Lower lobe of right lung (tissue), 2 donors: Measurements from ENCODE around the gene AQP6. TPM values are rescaled to one million over a fixed set of nuclear protein-coding genes. Genes with fewer than 3 reads are reported as not detected.

Experiments used
- ATAC-seq, 2 donors: fragments of 200-7000 bp; cut with Tn5 transposase; one replicate each; pipeline ENCODE4 v1.9.1; 2020 to 2022; ENCODE audit warnings: mild to moderate bottlenecking in 2 of 2, moderate library complexity in 2 of 2
- DNase-seq: peaks from one replicate; pipeline ENCODE4 v3.0.0-alpha.2; 2020
- H3K27ac ChIP-seq: fragments of 200-600 bp; one replicate; pipeline ENCODE4 v1.8.0; 2022
- H3K27me3 ChIP-seq: fragments of 200-600 bp; one replicate; pipeline ENCODE4 v1.8.0; 2022; ENCODE audit warnings: low read depth
- H3K36me3 ChIP-seq: fragments of 200-600 bp; one replicate; pipeline ENCODE4 v1.8.0; 2022; ENCODE audit warnings: mild to moderate bottlenecking
- H3K4me1 ChIP-seq: fragments of 200-600 bp; one replicate; pipeline ENCODE4 v1.8.0; 2022
- H3K4me3 ChIP-seq: fragments of 200-600 bp; one replicate; pipeline ENCODE4 v1.8.0; 2022; ENCODE audit warnings: mild to moderate bottlenecking
- H3K9me3 ChIP-seq: fragments of 200-600 bp; one replicate; pipeline ENCODE4 v1.8.0; 2022
- intact Hi-C: fragments of 100-400 bp; cut with DNase I; formaldehyde crosslinking; loops from one replicate; pipeline ENCODE4 v1.11.0; 2022
- total RNA-seq: library from RNA; stranded (reverse); fragmentation: NEBNext Ultra II Directional; extraction: Animal tissue kit (Norgen Biotek cat#: 25700); gene quantifications from one replicate; pipeline ENCODE4 v1.2.1, GENCODE V29; 2021
- TF ChIP-seq, protein P1 (sequence below): fragments of 200-600 bp; IDR thresholded peaks from one replicate; pipeline ENCODE4 v1.8.0; 2022; ENCODE audit warnings: antibody characterized with exemption, mild to moderate bottlenecking
- donor health status: DM: no; HTN: yes; CAD: no; lungs with severe emphysema.

The AQP6 gene
- total RNA-seq, 1 donor from 2014 or later: 0.09 TPM

DNA sequence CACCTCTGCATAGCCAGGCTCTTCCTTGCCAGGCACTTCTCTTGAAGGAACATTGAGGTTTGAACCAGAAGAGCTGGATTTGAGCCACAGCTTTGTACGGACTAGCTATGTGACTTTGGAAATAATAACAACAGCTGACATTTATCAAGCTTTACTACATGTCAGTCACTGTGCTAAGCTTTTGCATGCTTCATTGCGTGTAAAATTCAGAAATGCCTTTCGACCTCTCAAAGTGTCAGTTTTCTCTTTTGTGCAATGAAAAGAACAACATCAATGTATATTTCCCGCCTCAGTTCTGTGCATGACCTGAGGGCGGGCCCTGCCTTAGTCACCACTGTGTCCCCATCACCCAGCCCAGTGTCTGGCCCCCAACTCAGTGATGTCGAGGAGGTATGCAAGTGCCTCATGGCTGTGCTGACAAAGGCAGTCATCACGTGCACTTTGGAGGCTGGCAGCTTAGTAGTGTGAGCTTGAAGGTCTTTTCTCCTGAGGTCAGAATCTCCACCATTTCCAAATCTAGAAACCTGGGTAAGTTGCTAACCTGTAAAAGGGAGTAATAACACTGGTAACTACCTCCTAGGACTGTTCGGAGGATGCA lies 40.1 kb upstream of the AQP6 start:
- intact Hi-C loops: no loop called here

GRCh38 chr12:49933796-49934195 lies 39.0 kb upstream of the AQP6 start:
- Histone ChIP-seq H3K36me3 (no peaks in the 10 kb centered on the region), H3K27me3 (no peaks in the 10 kb centered on the region), H3K9me3 (no peaks in the 10 kb centered on the region), H3K27ac (no peak overlapping the region), H3K4me3 (no peak overlapping the region), H3K4me1 (no peaks in the 10 kb centered on the region)
- intact Hi-C loops: no loop called here
- TF ChIP-seq, protein P1, sequence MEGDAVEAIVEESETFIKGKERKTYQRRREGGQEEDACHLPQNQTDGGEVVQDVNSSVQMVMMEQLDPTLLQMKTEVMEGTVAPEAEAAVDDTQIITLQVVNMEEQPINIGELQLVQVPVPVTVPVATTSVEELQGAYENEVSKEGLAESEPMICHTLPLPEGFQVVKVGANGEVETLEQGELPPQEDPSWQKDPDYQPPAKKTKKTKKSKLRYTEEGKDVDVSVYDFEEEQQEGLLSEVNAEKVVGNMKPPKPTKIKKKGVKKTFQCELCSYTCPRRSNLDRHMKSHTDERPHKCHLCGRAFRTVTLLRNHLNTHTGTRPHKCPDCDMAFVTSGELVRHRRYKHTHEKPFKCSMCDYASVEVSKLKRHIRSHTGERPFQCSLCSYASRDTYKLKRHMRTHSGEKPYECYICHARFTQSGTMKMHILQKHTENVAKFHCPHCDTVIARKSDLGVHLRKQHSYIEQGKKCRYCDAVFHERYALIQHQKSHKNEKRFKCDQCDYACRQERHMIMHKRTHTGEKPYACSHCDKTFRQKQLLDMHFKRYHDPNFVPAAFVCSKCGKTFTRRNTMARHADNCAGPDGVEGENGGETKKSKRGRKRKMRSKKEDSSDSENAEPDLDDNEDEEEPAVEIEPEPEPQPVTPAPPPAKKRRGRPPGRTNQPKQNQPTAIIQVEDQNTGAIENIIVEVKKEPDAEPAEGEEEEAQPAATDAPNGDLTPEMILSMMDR: no peak
- ATAC-seq (no peak), DNase-seq (no peak)

More for the DNA sequence above, 40.1 kb upstream of the AQP6 start:
- TF ChIP-seq, protein P1: no peak
- DNase-seq (no peak), ATAC-seq (no peak)
- H3K4me1 ChIP-seq: no peaks in the 10 kb centered on the region
- H3K36me3 ChIP-seq: no peaks in the 10 kb centered on the region
- no peaks in the 10 kb centered on the region for H3K27me3 ChIP-seq
- H3K9me3 ChIP-seq: no peaks in the 10 kb centered on the region
- H3K4me3 ChIP-seq: no peak overlapping the region
- no peak overlapping the region for H3K27ac ChIP-seq

DNA sequence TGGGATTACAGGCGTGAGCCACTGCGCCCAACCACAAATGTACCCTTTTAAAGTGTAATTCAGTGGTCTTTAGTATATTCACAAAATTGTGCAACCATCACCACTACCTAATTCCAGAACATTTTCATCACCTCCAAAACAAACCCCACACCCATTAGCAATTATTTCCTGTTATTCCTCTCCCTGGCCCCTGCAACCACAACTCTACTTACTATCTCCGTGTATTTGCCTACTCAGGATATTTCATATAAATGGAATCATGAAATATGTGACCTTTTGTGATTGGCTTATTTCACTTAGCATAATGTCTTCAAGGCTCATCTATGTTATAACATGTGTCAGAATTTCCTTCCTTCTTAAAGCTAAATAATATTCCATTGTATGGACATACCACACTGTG lies 38.2 kb upstream of the AQP6 start:
- Histone ChIP-seq H3K9me3 (no peaks in the 10 kb centered on the region), H3K4me3 (no peak overlapping the region), H3K36me3 (no peaks in the 10 kb centered on the region), H3K4me1 (no peaks in the 10 kb centered on the region), H3K27me3 (no peaks in the 10 kb centered on the region), H3K27ac (no peak overlapping the region)
- intact Hi-C loops: no loop called here
- DNase-seq (no peak), ATAC-seq (no peak)
- TF ChIP-seq, protein P1: no peak

DNA sequence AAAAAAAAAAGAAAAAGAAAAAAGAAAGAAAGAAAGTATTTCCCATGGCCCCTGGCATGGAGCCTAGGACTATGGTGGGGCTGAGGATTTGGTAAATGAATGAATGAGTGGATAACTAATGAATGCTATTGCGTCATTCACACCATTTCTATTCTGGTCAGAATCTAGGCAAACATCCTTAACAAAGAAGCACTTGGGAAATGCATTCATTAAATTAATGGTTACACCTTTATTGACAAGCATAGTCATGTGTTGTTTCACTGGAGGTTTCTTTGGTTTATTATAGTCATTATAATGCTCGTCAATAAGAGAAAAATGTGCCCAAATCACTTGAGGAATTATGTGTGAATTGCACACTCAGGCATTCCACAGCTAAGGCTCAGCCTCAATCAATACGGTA lies 35.8 kb upstream of the AQP6 start:
- ATAC-seq (no peak), DNase-seq (no peak)
- intact Hi-C loops: no loop called here
- Histone ChIP-seq H3K36me3 (no peaks in the 10 kb centered on the region), H3K27me3 (no peaks in the 10 kb centered on the region), H3K27ac (no peak overlapping the region), H3K9me3 (no peaks in the 10 kb centered on the region), H3K4me3 (no peak overlapping the region), H3K4me1 (no peaks in the 10 kb centered on the region)
- TF ChIP-seq, protein P1: no peak

- ATAC-seq (peak; percentile 39 to 45), DNase-seq (no peak)
- Histone ChIP-seq H3K4me1 (no peaks in the 10 kb centered on the region), H3K36me3 (no peaks in the 10 kb centered on the region), H3K9me3 (no peaks in the 10 kb centered on the region), H3K4me3 (no peak overlapping the region), H3K27me3 (no peaks in the 10 kb centered on the region), H3K27ac (no peak overlapping the region)
- intact Hi-C loops: no loop called here
- TF ChIP-seq, protein P1: no peak
These were observed 35.0 kb upstream of the AQP6 start for GRCh38 chr12:49937639-49938300.
